HG03460 (cell line): Measurements from ENCODE around the gene DOCK1.

Source experiments
- ATAC-seq: cut with Tn5 transposase; IDR thresholded peaks from one replicate; pipeline ENCODE4 v1.9.1; 2021; ENCODE audit not compliant: unreplicated experiment

The DOCK1 gene

DNA sequence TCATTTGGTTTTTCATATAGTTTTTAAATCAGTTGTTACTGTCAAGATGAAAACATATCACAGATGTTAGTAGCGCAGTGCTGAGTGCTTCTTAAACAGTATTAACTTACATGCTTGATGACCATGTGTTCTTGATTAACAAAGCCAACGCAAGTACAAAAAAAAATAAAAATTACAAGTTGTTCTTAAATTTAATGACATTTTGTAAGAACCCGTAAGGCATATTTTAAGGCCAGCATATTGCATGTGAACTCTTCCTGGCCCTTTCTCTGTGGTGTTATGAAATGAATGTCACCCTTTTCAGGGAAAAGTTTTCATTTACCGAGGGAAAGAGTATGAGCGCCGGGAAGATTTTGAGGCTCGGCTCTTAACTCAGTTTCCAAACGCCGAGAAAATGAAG lies 503.5 kb downstream of the DOCK1 start:
- ATAC-seq = no peak

DNA sequence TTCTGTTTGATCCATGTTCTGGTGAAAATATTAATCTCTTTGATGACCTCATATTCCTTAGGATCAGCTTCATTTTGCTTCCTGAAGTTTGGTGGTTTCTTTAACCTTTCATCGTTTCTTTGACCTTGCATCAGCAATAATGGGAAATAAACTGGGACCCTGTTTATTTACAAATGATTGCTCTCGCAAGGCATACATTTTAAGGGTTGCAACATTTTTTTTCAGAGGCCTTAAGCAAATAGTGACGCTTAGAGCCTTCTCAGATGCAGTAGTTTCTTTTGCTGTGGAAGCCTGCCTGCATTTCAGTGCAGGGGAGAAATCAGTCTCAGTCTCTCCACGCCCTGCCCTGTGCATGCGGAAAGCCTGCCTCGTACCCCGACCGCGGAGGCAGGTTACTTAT lies 504.8 kb downstream of the DOCK1 start:
- no peak for ATAC-seq

DNA sequence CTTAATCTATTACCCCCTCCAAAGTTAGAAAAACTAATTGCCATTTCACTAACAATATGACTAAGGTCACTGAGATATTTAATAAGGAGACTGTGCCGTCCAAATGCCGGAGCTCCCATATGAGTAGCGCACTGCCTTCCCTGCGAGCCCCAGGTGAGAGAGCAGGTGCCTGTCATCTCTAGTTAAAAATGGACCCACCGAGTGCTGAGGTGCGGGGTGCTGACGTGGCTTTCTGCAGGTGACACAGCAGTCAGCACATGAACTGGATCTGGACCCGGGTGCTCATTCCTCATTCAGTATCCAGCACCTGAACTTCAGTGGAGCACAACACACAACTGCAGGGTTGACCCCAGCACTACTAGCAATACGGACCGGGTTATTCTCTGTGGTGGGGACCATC lies 505.8 kb downstream of the DOCK1 start:
- ATAC-seq = no peak

DNA sequence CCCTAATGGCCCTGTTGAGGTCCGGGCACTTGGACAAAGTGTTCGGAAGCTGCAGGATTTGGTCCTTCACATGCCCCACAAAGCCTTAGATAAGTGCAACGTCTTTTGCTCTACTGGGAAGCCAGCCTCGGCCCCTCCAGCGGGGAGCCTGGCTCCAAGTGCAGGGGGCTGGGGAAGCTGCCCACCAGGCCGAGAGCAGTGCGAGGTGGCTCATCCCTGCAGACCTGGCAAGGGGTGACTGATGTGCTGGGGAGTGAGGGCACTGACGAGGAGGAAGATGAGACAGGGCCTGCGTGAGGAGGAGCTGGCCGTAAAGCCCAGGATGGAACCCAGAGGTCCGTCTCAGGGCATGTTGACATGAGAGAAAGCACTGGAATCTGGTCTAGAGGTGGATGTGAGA lies 508.1 kb downstream of the DOCK1 start:
- ATAC-seq = no peak

DNA sequence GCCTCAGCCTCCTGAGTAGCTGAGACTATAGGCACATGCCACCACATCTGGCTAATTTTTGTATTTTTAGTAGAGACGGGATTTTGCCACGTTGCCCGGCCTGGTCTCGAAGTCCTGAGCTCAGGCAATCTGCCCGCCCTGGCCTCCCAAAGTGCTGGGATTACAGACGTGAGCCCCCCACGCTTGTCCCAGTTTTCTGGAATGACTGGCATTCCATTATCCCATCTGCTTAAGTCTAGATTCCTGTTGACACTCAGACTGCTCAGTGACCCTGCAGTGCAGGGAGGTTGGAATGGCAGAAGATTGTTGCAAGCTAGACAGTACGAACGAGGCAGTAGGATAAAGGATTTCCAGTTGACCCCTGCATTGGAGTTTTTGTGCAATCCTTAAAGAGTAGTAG lies 508.8 kb downstream of the DOCK1 start:
- no peak for ATAC-seq

DNA sequence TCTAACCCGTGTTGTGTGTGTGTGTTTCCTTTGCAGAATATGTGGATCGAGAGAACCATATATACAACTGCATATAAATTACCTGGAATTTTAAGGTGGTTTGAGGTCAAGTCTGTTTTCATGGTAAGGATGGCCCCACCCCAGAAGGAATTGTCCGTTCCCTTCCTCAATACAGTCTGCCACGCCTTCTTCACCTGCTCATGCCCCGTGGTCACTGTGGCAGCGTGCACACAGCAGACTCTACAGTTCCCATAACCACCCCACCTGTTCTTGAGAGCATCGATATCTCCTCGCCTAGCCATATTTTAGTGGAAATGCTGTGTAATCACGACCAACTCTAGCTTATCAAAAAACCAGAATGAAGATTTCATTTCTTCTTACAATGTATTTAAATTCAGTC lies 509.9 kb downstream of the DOCK1 start:
- ATAC-seq = no peak

DNA sequence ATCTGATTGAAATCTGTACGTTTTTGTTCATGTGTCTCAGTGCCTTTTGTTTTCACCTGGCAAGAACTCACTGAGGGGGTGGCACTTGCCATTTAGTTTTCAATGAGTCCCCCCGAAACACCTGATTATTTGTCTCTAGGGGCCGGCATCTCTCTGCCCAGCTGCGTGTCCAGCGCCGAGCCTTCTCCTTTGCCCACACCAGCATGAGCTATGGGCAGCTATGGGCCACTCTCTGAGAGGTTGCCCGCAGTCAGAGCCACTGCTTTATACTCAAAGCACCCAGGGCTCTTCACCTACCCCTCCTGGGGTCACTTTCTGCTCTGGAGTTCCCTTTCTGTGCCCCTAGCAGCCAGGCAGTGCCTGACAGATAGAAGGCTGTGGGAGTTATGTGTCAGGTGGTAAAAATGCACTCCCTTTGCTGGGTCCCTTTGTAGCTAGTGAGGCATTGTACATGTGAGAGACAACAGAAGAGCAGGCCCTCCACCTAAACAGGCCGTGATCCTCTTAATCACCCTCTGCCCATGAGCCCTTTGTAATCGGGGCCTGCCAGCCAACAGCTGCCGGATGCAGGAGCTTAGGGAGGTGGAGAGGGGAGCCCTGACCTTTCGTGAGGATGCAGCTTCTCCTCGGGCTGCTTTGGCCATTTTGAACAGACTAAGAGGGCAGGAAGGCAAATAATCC lies 510.8 kb downstream of the DOCK1 start:
- no peak for ATAC-seq

DNA sequence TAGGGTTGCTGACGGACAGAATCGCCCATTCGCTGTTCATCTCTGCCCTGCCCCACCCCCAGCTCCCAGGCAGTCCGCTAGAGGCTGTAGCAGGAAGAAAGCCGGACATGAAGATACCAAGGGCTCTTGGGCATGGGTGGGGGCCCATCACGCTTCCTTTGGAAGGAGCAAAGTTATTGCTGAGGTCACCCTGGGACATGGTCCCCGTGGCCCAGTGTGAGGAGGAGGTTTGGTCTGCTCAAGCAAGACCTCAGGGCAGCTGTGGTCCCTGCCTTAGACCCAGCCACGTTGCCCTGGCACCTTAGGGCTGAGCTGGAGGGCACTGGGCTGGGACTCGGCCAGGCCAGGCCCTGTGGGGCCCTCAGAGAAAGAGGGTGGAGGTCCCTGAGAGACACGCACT lies 511.8 kb downstream of the DOCK1 start:
- no peak for ATAC-seq

DNA sequence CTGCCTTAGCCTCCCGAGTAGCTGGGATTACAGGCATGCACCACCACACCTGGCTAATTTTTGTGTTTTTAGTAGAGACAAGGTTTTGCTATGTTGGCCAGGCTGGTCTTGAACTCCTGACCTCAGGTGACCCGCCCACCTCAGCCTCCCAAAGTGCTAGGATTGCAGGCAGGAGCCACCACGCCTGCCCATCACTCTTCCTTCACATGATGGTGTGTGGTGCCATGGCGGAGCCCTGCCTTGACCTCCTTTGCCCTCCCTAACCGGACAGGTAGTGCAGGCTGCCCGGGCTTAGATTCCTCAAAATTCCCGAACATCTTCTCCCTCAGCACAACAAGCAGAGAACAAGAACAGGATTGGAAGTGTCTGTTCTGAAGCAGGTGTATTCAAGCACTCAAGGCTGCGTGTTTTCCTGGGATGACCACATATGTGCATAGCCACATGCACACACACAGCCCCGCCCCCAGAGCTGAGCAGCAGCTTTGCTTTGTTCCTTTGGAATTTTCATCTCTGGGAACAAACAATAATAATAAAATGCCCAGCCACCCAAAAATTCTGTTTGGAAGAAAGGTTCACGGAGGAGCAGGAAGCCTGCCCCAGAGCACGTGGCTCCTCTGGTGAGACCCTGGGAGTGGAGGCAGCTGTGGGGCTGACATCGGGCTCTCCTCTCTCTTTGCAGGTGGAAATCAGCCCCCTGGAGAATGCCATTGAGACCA lies 512.6 kb downstream of the DOCK1 start:
- ATAC-seq = no peak

DNA sequence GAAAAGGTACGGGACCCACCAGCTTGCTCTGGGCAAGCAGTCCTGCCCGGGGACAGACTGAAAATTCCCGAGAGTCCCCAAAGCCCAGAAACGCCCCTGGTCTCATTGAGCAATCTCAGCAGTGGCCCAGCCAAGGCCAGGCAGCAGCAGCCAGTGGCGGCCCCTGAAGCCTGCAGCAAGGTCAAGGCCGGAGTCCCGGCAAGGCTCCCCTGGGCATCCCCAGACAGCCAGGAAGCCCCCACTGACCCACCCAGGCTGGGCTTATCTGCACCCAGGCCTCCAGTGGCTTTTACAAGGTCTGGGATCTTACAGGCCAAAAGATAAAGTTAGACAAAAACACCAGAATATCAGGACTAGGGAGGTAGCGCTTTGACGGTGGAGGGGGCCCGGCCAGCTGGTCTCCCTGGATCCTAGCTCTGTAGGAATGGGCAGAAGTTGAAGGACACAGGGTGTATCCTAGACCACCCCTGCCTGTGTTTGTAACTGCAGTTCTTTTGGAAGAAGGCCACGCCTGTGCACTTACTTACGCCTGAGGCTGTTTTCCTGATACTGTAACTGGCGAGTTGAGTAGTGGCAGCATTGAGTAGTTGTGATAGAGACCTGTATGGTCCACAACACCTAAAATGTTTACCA lies 513.4 kb downstream of the DOCK1 start:
- no peak for ATAC-seq

DNA sequence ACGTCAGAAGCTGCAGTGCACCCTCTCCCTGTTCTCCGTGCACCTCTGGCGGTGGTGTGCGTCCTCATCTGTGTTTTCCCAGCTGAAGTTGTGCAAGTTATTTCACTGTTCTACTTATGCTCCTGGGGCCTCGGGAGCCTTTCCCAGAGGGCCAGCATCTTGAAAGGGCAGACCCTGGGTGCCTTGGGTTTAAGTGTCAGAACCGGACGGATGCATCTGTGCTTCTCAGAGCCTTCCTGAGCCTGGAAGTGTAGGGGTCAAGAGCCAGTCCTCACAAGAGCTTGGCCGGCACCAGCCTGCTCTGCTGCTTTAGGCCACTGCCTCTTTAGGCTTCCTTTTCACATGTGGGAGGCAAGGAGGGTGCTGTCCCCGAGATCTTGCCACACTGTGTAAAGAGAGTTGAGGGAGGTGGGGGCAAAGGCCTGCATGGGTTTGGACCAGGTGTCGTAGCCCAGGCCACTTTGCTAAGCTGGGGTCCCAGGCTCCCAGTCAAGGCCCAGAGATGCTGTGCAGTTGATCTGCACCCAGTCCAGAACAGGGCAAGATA lies 515.0 kb downstream of the DOCK1 start:
- no peak for ATAC-seq

DNA sequence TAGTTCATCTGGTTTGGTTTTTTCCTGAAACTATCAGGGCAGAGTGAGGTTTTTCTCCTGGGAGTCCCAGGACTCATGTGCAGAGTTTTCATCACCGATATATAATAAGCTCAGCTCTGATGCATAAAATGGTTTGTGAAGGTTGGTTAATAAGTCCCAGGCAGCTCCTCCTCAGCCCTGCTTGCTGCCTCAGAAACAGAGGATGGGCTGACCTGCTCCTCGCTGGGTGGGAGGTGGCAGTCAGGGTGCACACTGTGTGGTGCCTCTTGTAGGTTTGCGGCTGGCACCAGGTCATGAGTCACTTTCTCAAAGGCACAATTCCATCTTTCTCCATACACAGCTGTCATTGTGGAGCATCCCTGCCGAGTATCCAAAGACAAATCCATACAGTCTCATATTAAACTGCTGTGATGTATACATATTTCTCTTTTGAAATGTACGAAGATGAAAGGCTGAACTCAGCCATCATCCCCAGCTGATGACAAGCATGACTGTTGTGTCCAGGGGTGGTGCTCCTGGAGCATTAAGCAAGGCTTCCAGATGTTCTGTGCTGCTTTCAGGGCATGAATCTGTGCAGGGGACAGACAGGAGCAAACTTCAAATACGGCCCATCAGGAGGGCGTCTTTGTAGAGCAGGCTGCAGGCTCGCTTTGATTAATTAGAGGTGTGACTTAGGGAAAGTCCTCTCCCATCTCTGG lies 518.1 kb downstream of the DOCK1 start:
- no peak for ATAC-seq

DNA sequence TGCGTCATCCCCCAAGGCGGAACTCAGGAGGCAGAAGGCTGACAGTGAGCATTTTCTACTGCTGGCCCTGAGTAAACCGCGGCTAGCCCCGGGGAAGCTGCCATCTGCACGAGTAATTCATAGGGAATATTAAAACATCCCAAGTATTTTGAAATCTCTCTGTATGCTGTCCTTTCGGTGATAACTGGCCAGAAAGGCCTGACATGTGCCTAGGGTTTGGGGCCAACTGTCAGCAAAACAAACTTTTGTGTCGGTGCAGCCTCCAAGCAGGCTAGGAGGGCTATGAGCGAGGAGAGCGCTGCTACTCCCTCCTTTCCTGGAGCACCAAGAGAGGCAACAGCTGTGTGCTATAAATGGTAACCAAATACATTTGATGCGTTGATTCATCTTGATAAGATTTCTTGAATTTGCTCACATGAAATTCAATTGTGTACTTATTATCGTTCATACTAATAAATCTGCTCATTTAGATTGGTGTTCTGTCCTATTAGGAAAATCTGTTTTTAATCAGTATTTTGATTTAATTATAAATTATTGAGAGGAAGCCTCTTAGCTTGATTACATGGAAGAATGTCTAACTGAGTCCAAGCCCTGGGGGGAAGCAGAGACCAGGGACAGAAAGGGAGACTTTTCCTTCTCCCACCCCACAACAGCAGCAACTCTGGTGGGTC lies 519.5 kb downstream of the DOCK1 start:
- no peak for ATAC-seq

DNA sequence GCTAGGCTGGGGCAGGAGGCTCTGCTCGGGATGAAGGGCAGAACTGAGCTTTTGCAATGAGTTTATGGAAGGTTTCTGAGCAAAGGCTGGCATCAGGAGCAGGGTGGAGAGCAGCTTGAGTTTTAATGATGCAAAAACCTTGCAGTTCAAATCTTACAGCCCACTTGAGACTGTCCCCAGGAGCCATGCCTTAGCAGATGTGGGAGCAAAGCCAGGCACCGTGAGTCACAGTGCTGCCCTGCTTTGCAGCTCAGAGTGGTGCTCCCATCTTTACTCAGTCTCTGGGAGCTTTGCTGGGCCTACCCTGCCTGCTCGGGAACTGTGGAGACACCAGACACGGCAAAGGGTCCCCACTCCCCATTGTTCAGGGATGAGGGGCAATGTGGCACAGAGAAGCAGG lies 521.5 kb downstream of the DOCK1 start:
- ATAC-seq = no peak

DNA sequence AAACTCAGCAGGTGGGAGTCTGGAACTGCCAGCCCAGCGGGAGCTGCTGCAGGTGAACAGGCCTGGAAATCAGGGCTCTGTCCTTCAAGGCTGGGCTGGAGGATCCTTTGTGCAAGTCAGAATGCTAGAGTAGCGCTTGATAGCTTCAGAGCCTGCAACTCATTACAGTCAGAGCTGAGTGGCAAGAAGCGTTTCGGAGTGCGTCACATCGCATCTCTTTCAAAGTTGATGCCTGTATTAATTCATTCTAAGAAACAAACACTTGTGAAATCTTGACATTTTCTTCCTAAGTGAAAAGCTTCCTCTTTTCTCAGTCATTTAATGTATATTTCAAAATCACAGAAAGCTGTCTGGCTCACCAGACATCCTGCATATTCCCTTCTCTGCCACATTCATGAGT lies 522.7 kb downstream of the DOCK1 start:
- no peak for ATAC-seq

DNA sequence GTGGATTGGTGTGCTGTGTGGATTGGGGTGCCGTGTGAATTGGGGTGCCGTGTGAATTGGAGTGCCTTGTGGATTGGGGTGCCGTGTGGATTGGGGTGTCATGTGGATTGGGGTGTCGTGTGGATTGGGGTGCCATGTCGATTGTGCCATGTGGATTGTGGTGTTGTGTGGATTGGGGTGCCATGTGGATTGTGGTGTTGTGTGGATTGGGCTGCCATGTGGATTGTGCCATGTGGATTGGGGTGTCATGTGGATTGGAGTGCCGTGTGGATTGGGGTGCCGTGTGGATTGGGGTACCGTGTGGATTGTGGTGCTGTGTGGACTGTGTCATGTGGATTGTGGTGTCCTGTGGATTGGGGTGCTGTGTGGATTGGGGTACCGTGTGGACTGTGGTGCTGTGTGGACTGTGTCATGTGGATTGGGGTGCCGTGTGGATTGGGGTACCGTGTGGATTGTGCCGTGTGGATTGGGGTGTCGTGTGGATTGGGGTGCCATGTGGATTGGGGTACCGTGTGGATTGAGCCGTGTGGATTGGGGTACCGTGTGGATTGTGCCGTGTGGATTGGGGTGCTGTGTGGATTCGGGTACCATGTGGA lies 523.3 kb downstream of the DOCK1 start:
- no peak for ATAC-seq

DNA sequence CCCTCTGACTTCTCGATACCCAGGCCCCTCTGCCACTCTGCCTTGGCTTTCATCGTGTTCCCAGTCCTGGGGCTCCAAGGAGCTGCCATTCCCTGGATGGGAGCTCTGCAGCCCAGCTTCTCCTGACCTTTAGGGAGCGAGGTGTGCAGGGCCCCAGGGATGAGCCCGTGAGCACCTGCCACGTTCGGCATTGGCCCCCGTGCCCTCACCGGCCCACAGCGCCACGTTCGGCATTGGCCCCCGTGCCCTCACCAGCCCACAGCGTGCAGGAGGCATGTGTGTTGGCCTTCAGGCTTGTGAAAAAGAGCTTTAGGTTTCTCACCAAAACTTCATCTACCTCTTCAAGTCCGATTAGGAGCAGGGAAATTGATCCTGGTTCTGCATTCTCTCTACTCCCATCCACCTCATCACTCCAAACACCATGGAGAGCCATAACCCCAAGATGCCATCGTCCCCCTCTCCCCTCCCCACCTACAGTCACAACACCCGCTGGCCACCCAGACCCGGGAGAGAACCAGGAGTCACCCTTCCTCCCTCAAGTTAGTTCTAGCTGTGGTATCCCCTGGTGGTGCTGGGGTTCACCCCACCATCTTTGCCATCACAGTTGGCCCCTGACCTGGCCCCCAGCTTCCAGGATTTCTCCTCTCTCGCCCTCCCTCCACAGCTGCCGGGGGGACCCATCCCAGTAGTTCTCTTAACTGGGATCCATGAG lies 524.5 kb downstream of the DOCK1 start:
- ATAC-seq = no peak

DNA sequence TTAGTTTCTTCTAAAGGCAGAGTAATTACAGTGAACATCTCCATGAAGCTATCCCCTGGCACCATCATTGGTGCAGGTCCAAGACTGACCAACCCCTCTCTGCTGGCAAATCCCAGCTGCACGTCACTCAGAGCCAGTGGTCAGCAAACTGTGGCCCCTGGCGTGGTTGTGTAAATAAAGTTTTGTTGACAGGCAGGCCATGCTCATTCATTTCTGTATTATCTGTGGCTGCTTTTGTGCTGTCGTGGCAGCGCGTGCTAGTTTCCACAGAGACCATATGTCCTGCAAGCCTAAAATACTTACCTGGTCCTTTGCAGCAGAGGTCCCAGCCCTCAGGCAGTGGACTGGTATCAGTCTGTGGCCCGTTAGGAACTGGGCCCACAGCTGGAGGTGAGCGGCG lies 526.3 kb downstream of the DOCK1 start:
- no peak for ATAC-seq

DNA sequence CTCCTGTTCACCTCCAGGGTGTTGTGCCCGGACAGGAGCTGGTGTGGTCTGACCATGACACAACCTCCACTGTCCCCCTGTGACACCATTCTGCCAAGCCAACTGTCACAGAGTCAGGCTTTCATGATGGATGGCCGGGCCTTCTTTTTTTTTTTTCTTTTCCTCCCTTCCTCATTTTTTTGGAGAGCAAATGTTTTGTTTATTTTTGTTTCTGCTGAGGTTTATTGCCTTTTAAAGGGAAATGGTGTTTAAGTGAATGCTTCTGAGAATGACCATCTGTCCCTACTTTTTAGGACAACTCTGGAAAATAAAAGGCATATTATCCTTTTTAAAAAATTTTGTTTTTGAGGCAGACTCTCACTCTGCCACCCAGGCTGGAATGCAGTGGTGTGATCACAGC lies 528.8 kb downstream of the DOCK1 start:
- ATAC-seq = no peak

DNA sequence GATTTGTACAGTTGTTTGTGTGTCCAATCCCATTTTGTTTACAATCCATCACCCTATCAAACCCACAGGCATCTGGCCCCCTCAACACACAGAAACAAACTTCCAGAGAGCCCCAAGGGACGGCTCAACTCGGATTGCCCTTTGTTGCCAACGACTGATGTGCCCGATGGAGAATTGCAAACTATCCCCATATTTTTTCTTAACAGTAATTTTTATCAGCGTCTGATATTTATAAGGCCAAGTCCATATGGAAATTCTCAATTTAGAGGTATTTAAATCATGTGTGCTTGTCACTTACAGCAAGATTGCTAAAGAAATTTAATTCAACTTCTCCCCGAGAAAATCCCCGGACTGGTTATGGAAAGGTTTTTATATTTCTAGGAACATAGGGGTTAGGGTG lies 530.0 kb downstream of the DOCK1 start:
- no peak for ATAC-seq
